HepG2 (cell line): ENCODE data around the gene ASIC3. TPM values are rescaled to one million over a fixed set of nuclear protein-coding genes. Genes with fewer than 3 reads are reported as not detected.

Experiments used
- FOXK2 ChIP-seq: fragments of 450-650 bp; IDR thresholded peaks from 2 replicates; pipeline ENCODE4 v1.6.1; 2016
- HIVEP1 ChIP-seq: sonication (generic); formaldehyde crosslinking; IDR thresholded peaks from 2 replicates; pipeline ENCODE4 v1.4.0; 2020; ENCODE audit warnings: mild to moderate bottlenecking, missing genetic modification reagents
- HNRNPK ChIP-seq: fragments of 200-400 bp; formaldehyde crosslinking; IDR thresholded peaks from 2 replicates; pipeline ENCODE4 v1.6.1; 2018; ENCODE audit warnings: low read length, low read depth, moderate library complexity, mild to moderate bottlenecking; ENCODE audit not compliant: poor library complexity, severe bottlenecking
- NFYC ChIP-seq: IDR thresholded peaks from 2 replicates; pipeline ENCODE4 v1.6.1; 2016; ENCODE audit warnings: missing genetic modification reagents, missing compliant biosample characterization
- NR1H2 ChIP-seq: sonication (generic); formaldehyde crosslinking; IDR thresholded peaks from 2 replicates; pipeline ENCODE4 v1.8.1; 2022; ENCODE audit warnings: low read depth, missing genetic modification reagents, borderline replicate concordance
- STAT5B ChIP-seq: sonication (generic); formaldehyde crosslinking; IDR thresholded peaks from 2 replicates; pipeline ENCODE4 v1.4.0; 2020; ENCODE audit warnings: missing genetic modification reagents
- ZNF234 ChIP-seq: sonication (generic); formaldehyde crosslinking; conservative IDR thresholded peaks from 2 replicates; pipeline ENCODE4 v1.5.1; 2020; ENCODE audit warnings: mild to moderate bottlenecking, missing genetic modification reagents
- ZNF333 ChIP-seq: sonication (generic); formaldehyde crosslinking; IDR thresholded peaks from 2 replicates; pipeline ENCODE4 v1.4.0; 2020; ENCODE audit warnings: mild to moderate bottlenecking, missing genetic modification reagents, borderline replicate concordance
- polyA plus RNA-seq, 8 experiments: library from polyadenylated mRNA; depleted of rRNA in 3 of 8; stranded (reverse) in 7 of 8; unstranded in 1 of 8; fragments of >200 nt; fragmentation: Illumina TruSeq in 4 of 8; extraction: Trizol in 4 of 8; gene quantifications; 2 replicates each; pipeline versions ENCODE4 v1.2.1 to v1.2.3, GENCODE V29; 2011 to 2016; ENCODE audit warnings: low read depth in 4 of 8, missing spikeins in 1 of 8, mixed read lengths in 1 of 8; ENCODE audit not compliant: insufficient read depth in 1 of 8
- total RNA-seq, 5 experiments: library from RNA; depleted of rRNA; stranded (reverse); fragments of >200 nt; fragmentation: Illumina TruSeq; extraction: Trizol; gene quantifications; 2 replicates each; pipeline ENCODE4 v1.2.3, GENCODE V29; 2016; ENCODE audit warnings: low read depth in 1 of 5
- TF ChIP-seq, protein P1 (sequence below): sonication (generic); formaldehyde crosslinking; IDR thresholded peaks from 2 replicates; pipeline ENCODE4 v1.4.0; 2020; ENCODE audit warnings: missing genetic modification reagents
- TF ChIP-seq, protein P2 (sequence below): sonication (generic); formaldehyde crosslinking; IDR thresholded peaks from 2 replicates; pipeline ENCODE4 v1.4.0; 2020; ENCODE audit warnings: low read depth, mild to moderate bottlenecking, missing genetic modification reagents
- TF ChIP-seq, protein P3 (sequence below): sonication (generic); formaldehyde crosslinking; IDR thresholded peaks from 2 replicates; pipeline ENCODE4 v1.5.0; 2020; ENCODE audit warnings: mild to moderate bottlenecking, missing genetic modification reagents, borderline replicate concordance
- TF ChIP-seq, protein P4 (sequence below): sonication (generic); formaldehyde crosslinking; IDR thresholded peaks from 2 replicates; pipeline ENCODE4 v1.4.0; 2020; ENCODE audit warnings: missing genetic modification reagents
- TF ChIP-seq, protein P5 (sequence below): sonication (generic); formaldehyde crosslinking; IDR thresholded peaks from 2 replicates; pipeline ENCODE4 v1.4.0; 2020; ENCODE audit warnings: missing genetic modification reagents, borderline replicate concordance

Gene ASIC3
- total and polyA plus RNA-seq, 2 of the 13 experiments (the other 11 are each of a cell fraction or from before 2014, with no cell fraction given) = 0.51 TPM; not detected in 1

DNA sequence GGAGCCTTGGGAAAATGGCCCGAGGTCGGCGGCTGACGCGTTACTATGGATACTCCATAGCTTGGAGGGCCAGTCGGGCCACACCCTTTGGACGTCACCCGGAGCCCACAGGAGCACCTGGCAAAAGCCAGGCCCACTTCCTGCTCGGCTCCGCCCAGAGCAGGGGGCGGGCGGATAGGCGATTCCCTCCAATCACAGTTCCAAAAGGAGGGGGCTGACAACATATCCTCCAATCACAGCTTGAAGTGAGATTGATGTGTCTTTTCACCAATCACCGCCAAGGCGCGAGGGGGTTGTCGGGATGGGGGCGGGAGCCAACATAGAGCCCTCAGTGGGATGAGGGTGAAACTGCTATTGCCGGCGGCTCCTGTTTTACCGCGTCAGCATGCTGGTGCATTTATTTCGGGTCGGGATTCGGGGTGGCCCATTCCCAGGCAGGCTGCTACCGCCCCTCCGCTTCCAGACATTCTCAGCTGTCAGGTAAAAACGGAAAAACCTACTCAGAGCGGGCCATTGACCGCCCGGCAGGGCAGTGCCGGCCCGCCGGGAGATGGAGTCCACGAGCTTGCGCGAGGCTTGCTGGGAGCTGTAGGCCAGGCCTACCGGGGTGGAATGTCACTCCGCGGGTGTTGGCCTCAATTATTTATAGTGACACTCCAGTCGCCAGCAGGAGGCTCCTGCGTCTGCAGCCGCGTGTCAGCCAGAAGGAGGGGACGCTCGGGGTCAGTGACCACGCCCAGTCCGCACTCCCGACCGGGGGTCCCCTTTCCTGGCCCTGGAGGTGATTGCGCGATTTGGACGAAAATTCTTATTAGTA lies 20.0 kb upstream of the ASIC3 start, which contains the start of gene ABCB8 (continued):
- TF ChIP-seq, protein P1, sequence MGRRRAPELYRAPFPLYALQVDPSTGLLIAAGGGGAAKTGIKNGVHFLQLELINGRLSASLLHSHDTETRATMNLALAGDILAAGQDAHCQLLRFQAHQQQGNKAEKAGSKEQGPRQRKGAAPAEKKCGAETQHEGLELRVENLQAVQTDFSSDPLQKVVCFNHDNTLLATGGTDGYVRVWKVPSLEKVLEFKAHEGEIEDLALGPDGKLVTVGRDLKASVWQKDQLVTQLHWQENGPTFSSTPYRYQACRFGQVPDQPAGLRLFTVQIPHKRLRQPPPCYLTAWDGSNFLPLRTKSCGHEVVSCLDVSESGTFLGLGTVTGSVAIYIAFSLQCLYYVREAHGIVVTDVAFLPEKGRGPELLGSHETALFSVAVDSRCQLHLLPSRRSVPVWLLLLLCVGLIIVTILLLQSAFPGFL (CRISPR knock-in tag) = no peak
- no peak for TF ChIP-seq HNRNPK
- TF ChIP-seq, protein P2, sequence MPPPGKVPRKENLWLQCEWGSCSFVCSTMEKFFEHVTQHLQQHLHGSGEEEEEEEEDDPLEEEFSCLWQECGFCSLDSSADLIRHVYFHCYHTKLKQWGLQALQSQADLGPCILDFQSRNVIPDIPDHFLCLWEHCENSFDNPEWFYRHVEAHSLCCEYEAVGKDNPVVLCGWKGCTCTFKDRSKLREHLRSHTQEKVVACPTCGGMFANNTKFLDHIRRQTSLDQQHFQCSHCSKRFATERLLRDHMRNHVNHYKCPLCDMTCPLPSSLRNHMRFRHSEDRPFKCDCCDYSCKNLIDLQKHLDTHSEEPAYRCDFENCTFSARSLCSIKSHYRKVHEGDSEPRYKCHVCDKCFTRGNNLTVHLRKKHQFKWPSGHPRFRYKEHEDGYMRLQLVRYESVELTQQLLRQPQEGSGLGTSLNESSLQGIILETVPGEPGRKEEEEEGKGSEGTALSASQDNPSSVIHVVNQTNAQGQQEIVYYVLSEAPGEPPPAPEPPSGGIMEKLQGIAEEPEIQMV (CRISPR knock-in tag) = no peak
- TF ChIP-seq STAT5B (CRISPR knock-in tag) = no peak
- peak; percentile 97 for TF ChIP-seq NFYC
- TF ChIP-seq ZNF333 = no peak
- TF ChIP-seq NR1H2 (CRISPR knock-in tag) = no peak
- TF ChIP-seq, protein P3, sequence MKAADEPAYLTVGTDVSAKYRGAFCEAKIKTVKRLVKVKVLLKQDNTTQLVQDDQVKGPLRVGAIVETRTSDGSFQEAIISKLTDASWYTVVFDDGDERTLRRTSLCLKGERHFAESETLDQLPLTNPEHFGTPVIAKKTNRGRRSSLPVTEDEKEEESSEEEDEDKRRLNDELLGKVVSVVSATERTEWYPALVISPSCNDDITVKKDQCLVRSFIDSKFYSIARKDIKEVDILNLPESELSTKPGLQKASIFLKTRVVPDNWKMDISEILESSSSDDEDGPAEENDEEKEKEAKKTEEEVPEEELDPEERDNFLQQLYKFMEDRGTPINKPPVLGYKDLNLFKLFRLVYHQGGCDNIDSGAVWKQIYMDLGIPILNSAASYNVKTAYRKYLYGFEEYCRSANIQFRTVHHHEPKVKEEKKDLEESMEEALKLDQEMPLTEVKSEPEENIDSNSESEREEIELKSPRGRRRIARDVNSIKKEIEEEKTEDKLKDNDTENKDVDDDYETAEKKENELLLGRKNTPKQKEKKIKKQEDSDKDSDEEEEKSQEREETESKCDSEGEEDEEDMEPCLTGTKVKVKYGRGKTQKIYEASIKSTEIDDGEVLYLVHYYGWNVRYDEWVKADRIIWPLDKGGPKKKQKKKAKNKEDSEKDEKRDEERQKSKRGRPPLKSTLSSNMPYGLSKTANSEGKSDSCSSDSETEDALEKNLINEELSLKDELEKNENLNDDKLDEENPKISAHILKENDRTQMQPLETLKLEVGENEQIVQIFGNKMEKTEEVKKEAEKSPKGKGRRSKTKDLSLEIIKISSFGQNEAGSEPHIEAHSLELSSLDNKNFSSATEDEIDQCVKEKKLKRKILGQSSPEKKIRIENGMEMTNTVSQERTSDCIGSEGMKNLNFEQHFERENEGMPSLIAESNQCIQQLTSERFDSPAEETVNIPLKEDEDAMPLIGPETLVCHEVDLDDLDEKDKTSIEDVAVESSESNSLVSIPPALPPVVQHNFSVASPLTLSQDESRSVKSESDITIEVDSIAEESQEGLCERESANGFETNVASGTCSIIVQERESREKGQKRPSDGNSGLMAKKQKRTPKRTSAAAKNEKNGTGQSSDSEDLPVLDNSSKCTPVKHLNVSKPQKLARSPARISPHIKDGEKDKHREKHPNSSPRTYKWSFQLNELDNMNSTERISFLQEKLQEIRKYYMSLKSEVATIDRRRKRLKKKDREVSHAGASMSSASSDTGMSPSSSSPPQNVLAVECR = peak; percentile 86; the same call in 1 of the 2 replicates
- TF ChIP-seq FOXK2 = no peak
- TF ChIP-seq, protein P4, sequence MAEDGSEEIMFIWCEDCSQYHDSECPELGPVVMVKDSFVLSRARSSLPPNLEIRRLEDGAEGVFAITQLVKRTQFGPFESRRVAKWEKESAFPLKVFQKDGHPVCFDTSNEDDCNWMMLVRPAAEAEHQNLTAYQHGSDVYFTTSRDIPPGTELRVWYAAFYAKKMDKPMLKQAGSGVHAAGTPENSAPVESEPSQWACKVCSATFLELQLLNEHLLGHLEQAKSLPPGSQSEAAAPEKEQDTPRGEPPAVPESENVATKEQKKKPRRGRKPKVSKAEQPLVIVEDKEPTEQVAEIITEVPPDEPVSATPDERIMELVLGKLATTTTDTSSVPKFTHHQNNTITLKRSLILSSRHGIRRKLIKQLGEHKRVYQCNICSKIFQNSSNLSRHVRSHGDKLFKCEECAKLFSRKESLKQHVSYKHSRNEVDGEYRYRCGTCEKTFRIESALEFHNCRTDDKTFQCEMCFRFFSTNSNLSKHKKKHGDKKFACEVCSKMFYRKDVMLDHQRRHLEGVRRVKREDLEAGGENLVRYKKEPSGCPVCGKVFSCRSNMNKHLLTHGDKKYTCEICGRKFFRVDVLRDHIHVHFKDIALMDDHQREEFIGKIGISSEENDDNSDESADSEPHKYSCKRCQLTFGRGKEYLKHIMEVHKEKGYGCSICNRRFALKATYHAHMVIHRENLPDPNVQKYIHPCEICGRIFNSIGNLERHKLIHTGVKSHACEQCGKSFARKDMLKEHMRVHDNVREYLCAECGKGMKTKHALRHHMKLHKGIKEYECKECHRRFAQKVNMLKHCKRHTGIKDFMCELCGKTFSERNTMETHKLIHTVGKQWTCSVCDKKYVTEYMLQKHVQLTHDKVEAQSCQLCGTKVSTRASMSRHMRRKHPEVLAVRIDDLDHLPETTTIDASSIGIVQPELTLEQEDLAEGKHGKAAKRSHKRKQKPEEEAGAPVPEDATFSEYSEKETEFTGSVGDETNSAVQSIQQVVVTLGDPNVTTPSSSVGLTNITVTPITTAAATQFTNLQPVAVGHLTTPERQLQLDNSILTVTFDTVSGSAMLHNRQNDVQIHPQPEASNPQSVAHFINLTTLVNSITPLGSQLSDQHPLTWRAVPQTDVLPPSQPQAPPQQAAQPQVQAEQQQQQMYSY (CRISPR knock-in tag) = no peak; the same call in 1 of the 2 replicates
- TF ChIP-seq, protein P5, sequence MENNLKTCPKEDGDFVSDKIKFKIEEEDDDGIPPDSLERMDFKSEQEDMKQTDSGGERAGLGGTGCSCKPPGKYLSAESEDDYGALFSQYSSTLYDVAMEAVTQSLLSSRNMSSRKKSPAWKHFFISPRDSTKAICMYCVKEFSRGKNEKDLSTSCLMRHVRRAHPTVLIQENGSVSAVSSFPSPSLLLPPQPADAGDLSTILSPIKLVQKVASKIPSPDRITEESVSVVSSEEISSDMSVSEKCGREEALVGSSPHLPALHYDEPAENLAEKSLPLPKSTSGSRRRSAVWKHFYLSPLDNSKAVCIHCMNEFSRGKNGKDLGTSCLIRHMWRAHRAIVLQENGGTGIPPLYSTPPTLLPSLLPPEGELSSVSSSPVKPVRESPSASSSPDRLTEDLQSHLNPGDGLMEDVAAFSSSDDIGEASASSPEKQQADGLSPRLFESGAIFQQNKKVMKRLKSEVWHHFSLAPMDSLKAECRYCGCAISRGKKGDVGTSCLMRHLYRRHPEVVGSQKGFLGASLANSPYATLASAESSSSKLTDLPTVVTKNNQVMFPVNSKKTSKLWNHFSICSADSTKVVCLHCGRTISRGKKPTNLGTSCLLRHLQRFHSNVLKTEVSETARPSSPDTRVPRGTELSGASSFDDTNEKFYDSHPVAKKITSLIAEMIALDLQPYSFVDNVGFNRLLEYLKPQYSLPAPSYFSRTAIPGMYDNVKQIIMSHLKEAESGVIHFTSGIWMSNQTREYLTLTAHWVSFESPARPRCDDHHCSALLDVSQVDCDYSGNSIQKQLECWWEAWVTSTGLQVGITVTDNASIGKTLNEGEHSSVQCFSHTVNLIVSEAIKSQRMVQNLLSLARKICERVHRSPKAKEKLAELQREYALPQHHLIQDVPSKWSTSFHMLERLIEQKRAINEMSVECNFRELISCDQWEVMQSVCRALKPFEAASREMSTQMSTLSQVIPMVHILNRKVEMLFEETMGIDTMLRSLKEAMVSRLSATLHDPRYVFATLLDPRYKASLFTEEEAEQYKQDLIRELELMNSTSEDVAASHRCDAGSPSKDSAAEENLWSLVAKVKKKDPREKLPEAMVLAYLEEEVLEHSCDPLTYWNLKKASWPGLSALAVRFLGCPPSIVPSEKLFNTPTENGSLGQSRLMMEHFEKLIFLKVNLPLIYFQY (CRISPR knock-in tag) = peak; percentile 12; the same call in 1 of the 2 replicates
- no peak for TF ChIP-seq ZNF234 (CRISPR knock-in tag)
- no peak for TF ChIP-seq HIVEP1 (CRISPR knock-in tag)
